ENCODE data around the gene FXYD2. TPM values are rescaled to one million over a fixed set of nuclear protein-coding genes. Genes with fewer than 3 reads are reported as not detected.
"Not testable (repeated sequence)": the region's sequence is repeated elsewhere in the genome, so short reads cannot be mapped to it uniquely, and the experiment has no call there.

Gene FXYD2
- total RNA-seq, 1 experiment from 2014 or later: not detected

GRCh38 chr11:117815262-117815803 is 9.2 kb downstream of the FXYD2 start:
- Histone ChIP-seq H3K36me3 (ENCODE audit: low read depth, low read length) (no peaks in the 10 kb centered on the region), H3K9ac (ENCODE audit: low read length) (no peak overlapping the region), H3K9me2 (replicated peaks; ENCODE audit: low read length) (no peaks in the 10 kb centered on the region), H3K27ac (ENCODE audit: low read length) (no peak overlapping the region), H3K4me3 (ENCODE audit: low read length) (no peak overlapping the region), H4K20me1 (ENCODE audit: low read length) (no peaks in the 10 kb centered on the region), H2AFZ (ENCODE audit: low read length) (no peak overlapping the region), H3K4me1 (ENCODE audit: insufficient read depth, low read length) (peaks cover 14% of the 10 kb centered on the region), H3K4me2 (ENCODE audit: low read length) (no peak overlapping the region), H3F3A (ENCODE audit: low read length, unreplicated experiment) (no peaks in the 10 kb centered on the region), H3K9me3 (ENCODE audit: low read length) (no peaks in the 10 kb centered on the region), H3K79me2 (ENCODE audit: low read length) (no peaks in the 10 kb centered on the region), H3K27me3 (ENCODE audit: low read length) (no peaks in the 10 kb centered on the region)
- DNase-seq: no peak
- POLR2A ChIA-PET (ENCODE audit: unreplicated experiment): no interaction called here
- CTCF ChIA-PET: interaction anchor here (0.9 to 1.3 kb wide), 2 partner anchors 8 to 132 kb away, joined by 3 to 4 read pairs; no protein-coding TSS in a partner anchor
- ATAC-seq: no peak
- no TSS peak for BruUV-seq (replicated peaks)
- TF ChIP-seq CTCF (conservative IDR thresholded peaks at IDR 0.05; ENCODE audit: low read depth, low read length) (no peak), EZH2phosphoT487 (IDR thresholded peaks at IDR 0.05; ENCODE audit: borderline replicate concordance, low read length) (no peak), EZH2 (IDR thresholded peaks at IDR 0.05; ENCODE audit: low read length, unreplicated experiment) (no peak)
- intact Hi-C loops (cut with micrococcal nuclease): loop anchor here (5.0 kb wide), 2 partner anchors 388 to 578 kb away; no protein-coding TSS in a partner anchor

- intact Hi-C loops (cut with micrococcal nuclease): loop anchor here (5.0 kb wide), 2 partner anchors 388 to 578 kb away; no protein-coding TSS in a partner anchor
- Histone ChIP-seq H3K9me3 (ENCODE audit: low read length) (no peaks in the 10 kb centered on the region), H3K27me3 (ENCODE audit: low read length) (peaks cover 4% of the 10 kb centered on the region), H2AFZ (ENCODE audit: low read length) (no peak overlapping the region), H3K4me1 (ENCODE audit: insufficient read depth, low read length) (peaks cover 14% of the 10 kb centered on the region), H3F3A (ENCODE audit: low read length, unreplicated experiment) (no peaks in the 10 kb centered on the region), H3K4me2 (ENCODE audit: low read length) (no peak overlapping the region), H3K27ac (ENCODE audit: low read length) (no peak overlapping the region), H4K20me1 (ENCODE audit: low read length) (no peaks in the 10 kb centered on the region), H3K9me2 (replicated peaks; ENCODE audit: low read length) (no peaks in the 10 kb centered on the region), H3K4me3 (ENCODE audit: low read length) (no peak overlapping the region), H3K9ac (ENCODE audit: low read length) (no peak overlapping the region), H3K36me3 (ENCODE audit: low read depth, low read length) (no peaks in the 10 kb centered on the region), H3K79me2 (ENCODE audit: low read length) (no peaks in the 10 kb centered on the region)
- TF ChIP-seq EZH2 (IDR thresholded peaks at IDR 0.05; ENCODE audit: low read length, unreplicated experiment) (no peak), CTCF (conservative IDR thresholded peaks at IDR 0.05; ENCODE audit: low read depth, low read length) (no peak), EZH2phosphoT487 (IDR thresholded peaks at IDR 0.05; ENCODE audit: borderline replicate concordance, low read length) (no peak)
- ChIA-PET CTCF (interaction anchor here (0.7 kb wide), 1 partner anchor 388 kb away, joined by 3 read pairs; no protein-coding TSS in a partner anchor), POLR2A (ENCODE audit: unreplicated experiment) (no interaction called here)
- DNase-seq (no peak), ATAC-seq (no peak)
- no TSS peak for BruUV-seq (replicated peaks)
Observed at GRCh38 chr11:117814766-117815261, 9.7 kb downstream of the FXYD2 start.

- no peak overlapping the region for H2AFZ ChIP-seq (ENCODE audit: low read length)
- no peaks in the 10 kb centered on the region for H3K36me3 ChIP-seq (ENCODE audit: low read depth, low read length)
- peaks cover 14% of the 10 kb centered on the region for H3K4me1 ChIP-seq (ENCODE audit: insufficient read depth, low read length)
- no peaks in the 10 kb centered on the region for H4K20me1 ChIP-seq (ENCODE audit: low read length)
- H3K9me2 ChIP-seq (replicated peaks; ENCODE audit: low read length): no peaks in the 10 kb centered on the region
- no TSS peak for BruUV-seq (replicated peaks)
- peaks cover 9% of the 10 kb centered on the region for H3K27me3 ChIP-seq (ENCODE audit: low read length)
- H3K79me2 ChIP-seq (ENCODE audit: low read length): no peaks in the 10 kb centered on the region
- no peak for TF ChIP-seq EZH2 (IDR thresholded peaks at IDR 0.05; ENCODE audit: low read length, unreplicated experiment)
- TF ChIP-seq EZH2phosphoT487 (IDR thresholded peaks at IDR 0.05; ENCODE audit: borderline replicate concordance, low read length): no peak
- TF ChIP-seq CTCF (conservative IDR thresholded peaks at IDR 0.05; ENCODE audit: low read depth, low read length): no peak
- H3K9me3 ChIP-seq (ENCODE audit: low read length): no peaks in the 10 kb centered on the region
- CTCF ChIA-PET: interaction anchor here (0.7 kb wide), 1 partner anchor 388 kb away, joined by 3 read pairs; no protein-coding TSS in a partner anchor
- H3K27ac ChIP-seq (ENCODE audit: low read length): no peak overlapping the region
- POLR2A ChIA-PET (ENCODE audit: unreplicated experiment): no interaction called here
- no peak overlapping the region for H3K4me2 ChIP-seq (ENCODE audit: low read length)
- DNase-seq (no peak), ATAC-seq (no peak)
- no peak overlapping the region for H3K4me3 ChIP-seq (ENCODE audit: low read length)
- intact Hi-C loops (cut with micrococcal nuclease): no loop called here
- H3F3A ChIP-seq (ENCODE audit: low read length, unreplicated experiment): no peaks in the 10 kb centered on the region
- H3K9ac ChIP-seq (ENCODE audit: low read length): no peak overlapping the region
Observed at GRCh38 chr11:117814204-117814765, 10.3 kb downstream of the FXYD2 start.

- intact Hi-C loops (cut with micrococcal nuclease); ATAC-seq; H3K27ac ChIP-seq (ENCODE audit: low read length); H3K36me3 ChIP-seq (ENCODE audit: low read depth, low read length); H3F3A ChIP-seq (ENCODE audit: low read length, unreplicated experiment); H3K4me1 ChIP-seq (ENCODE audit: insufficient read depth, low read length); H3K4me3 ChIP-seq (ENCODE audit: low read length); DNase-seq; H3K4me2 ChIP-seq (ENCODE audit: low read length); H3K79me2 ChIP-seq (ENCODE audit: low read length); H2AFZ ChIP-seq (ENCODE audit: low read length); BruUV-seq (replicated peaks); H3K9me3 ChIP-seq (ENCODE audit: low read length); POLR2A ChIA-PET (ENCODE audit: unreplicated experiment); H3K9ac ChIP-seq (ENCODE audit: low read length); H3K9me2 ChIP-seq (replicated peaks; ENCODE audit: low read length); H4K20me1 ChIP-seq (ENCODE audit: low read length); CTCF ChIA-PET: not testable (repeated sequence)
- H3K27me3 ChIP-seq (ENCODE audit: low read length): peaks cover 33% of the 10 kb centered on the region
Observed at GRCh38 chr11:117810056-117810451, 14.5 kb downstream of the FXYD2 start.
